HepG2 (cell line): ENCODE data around the gene DGCR2. TPM values are rescaled to one million over a fixed set of nuclear protein-coding genes. Genes with fewer than 3 reads are reported as not detected.

Experiments
- ATAC-seq: fragments of 200-7000 bp; cut with Tn5 transposase; 3 replicates; pipeline ENCODE4 v1.9.1; 2020; ENCODE audit warnings: mild to moderate bottlenecking, moderate library complexity
- BruUV-seq: library from RNA; stranded (reverse); fragments of 400-500 nt; replicated peaks from 2 replicates; lab custom pipeline; 2021; lab: Mats Ljungman, UMichigan
- CTCF ChIA-PET: fragments of 300-600 bp; formaldehyde crosslinking; extraction: SDS; loops from one replicate; lab custom pipeline; 2021; ENCODE audit warnings: low total read pairs, inconsistent platforms, low intra/inter-chr PET ratio; lab: Yijun Ruan, JAX
- POLR2A ChIA-PET: fragments of 350-600 bp; sonication (Branson Sonifier 250); formaldehyde crosslinking; loops from one replicate; lab custom pipeline; 2020; ENCODE audit warnings: antibody characterized with exemption, inconsistent platforms; lab: Yijun Ruan, JAX
- DNase-seq: peaks from one replicate; pipeline ENCODE4 v3.0.0-alpha.2; 2015; ENCODE audit warnings: low spot score
- FAIRE-seq: peaks from 3 replicates; lab custom pipeline; 2011; peaks lifted over from hg19 to GRCh38; lab: Jason Lieb, UNC
- H2AFZ ChIP-seq: one replicate; pipeline ENCODE4 v1.6.1; 2011; ENCODE audit warnings: low read length, inconsistent platforms
- H3K27ac ChIP-seq: fragments of 300-600 bp; 3 replicates; pipeline ENCODE4 v1.8.0; 2011; ENCODE audit warnings: mixed run types, mild to moderate bottlenecking, mixed read lengths, low read length, inconsistent platforms; ENCODE audit not compliant: insufficient read depth; ENCODE audit errors: extremely low read length
- H3K27me3 ChIP-seq, 2 experiments: fragments of 200-600 bp in 1 of 2; 2 replicates in 1 of 2; 3 replicates in 1 of 2; pipeline versions ENCODE4 v1.6.0 to v1.8.0; 2011; ENCODE audit warnings: low read length in 2 of 2, mild to moderate bottlenecking in 2 of 2, moderate library complexity in 2 of 2, inconsistent platforms in 1 of 2; ENCODE audit not compliant: insufficient read depth in 2 of 2, control insufficient read depth in 1 of 2
- H3K36me3 ChIP-seq, 2 experiments: fragments of 200-600 bp in 1 of 2; replicated peaks in 1 of 2; 2 replicates in 1 of 2; 3 replicates in 1 of 2; pipeline versions ENCODE4 v1.5.1 to v1.8.0; 2011; ENCODE audit warnings: low read length in 2 of 2, inconsistent platforms in 1 of 2; ENCODE audit not compliant: insufficient read depth in 2 of 2, control insufficient read depth in 1 of 2
- H3K4me1 ChIP-seq: 2 replicates; pipeline ENCODE4 v1.5.1; 2012; ENCODE audit warnings: low read length, inconsistent platforms; ENCODE audit not compliant: insufficient read depth
- H3K4me2 ChIP-seq: 2 replicates; pipeline ENCODE4 v1.6.0; 2011; ENCODE audit warnings: low read depth, low read length, inconsistent platforms
- H3K4me3 ChIP-seq, 3 experiments: fragments of 200-600 bp in 1 of 3; sonication (generic), shearing (Covaris generic) in 1 of 3; replicated peaks in 1 of 3; 2 replicates each; pipeline ENCODE4 v1.5.1; 2011 to 2016; ENCODE audit warnings: low read length in 3 of 3, inconsistent platforms in 2 of 3, low read depth in 2 of 3, mild to moderate bottlenecking in 2 of 3, control low read depth in 1 of 3, mixed read lengths in 1 of 3; ENCODE audit not compliant: insufficient read depth in 1 of 3
- H3K79me2 ChIP-seq: one replicate; pipeline ENCODE4 v1.6.1; 2011; ENCODE audit warnings: low read length, inconsistent platforms; ENCODE audit not compliant: insufficient read depth
- H3K9ac ChIP-seq: 2 replicates; pipeline ENCODE4 v1.6.0; 2011; ENCODE audit warnings: mild to moderate bottlenecking, low read depth, low read length, inconsistent platforms; ENCODE audit not compliant: insufficient read depth
- H3K9me3 ChIP-seq: 2 replicates; pipeline ENCODE4 v1.5.1; 2012; ENCODE audit warnings: mild to moderate bottlenecking, low read length
- H4K20me1 ChIP-seq: 2 replicates; pipeline ENCODE4 v1.6.0; 2011; ENCODE audit warnings: inconsistent platforms, mild to moderate bottlenecking, low read length, moderate library complexity; ENCODE audit not compliant: insufficient read depth
- AKNA ChIP-seq: sonication (generic); formaldehyde crosslinking; IDR thresholded peaks from 2 replicates; pipeline ENCODE4 v1.4.0; 2020; ENCODE audit warnings: missing genetic modification reagents, borderline replicate concordance
- ASH2L ChIP-seq: fragments of 300-600, 200-600 bp; sonication (generic); IDR thresholded peaks from 2 replicates; pipeline ENCODE4 v1.7.0; 2017; ENCODE audit warnings: low read depth, mild to moderate bottlenecking, moderate library complexity, mixed read lengths, low read length; ENCODE audit not compliant: insufficient read length
- MED13 ChIP-seq: sonication (generic); formaldehyde crosslinking; IDR thresholded peaks from 2 replicates; pipeline ENCODE4 v1.5.0; 2020; ENCODE audit warnings: missing genetic modification reagents
- MNT ChIP-seq: fragments of 450-650 bp; IDR thresholded peaks from 2 replicates; pipeline ENCODE4 v1.6.1; 2016
- MXD4 ChIP-seq: IDR thresholded peaks from 2 replicates; pipeline ENCODE4 v1.6.1; 2016; ENCODE audit warnings: mild to moderate bottlenecking, missing biosample characterization, missing genetic modification reagents
- PAX8 ChIP-seq: sonication (generic); formaldehyde crosslinking; IDR thresholded peaks from 2 replicates; pipeline ENCODE4 v1.8.0; 2022; ENCODE audit warnings: mild to moderate bottlenecking, missing genetic modification reagents, borderline replicate concordance
- PTBP1 ChIP-seq: fragments of 200-400 bp; formaldehyde crosslinking; IDR thresholded peaks from 2 replicates; pipeline ENCODE4 v1.6.1; 2018; ENCODE audit warnings: low read length, low read depth; ENCODE audit not compliant: poor library complexity, severe bottlenecking
- SNAPC2 ChIP-seq: sonication (generic); formaldehyde crosslinking; IDR thresholded peaks from 2 replicates; pipeline ENCODE4 v1.8.1; 2022; ENCODE audit warnings: mild to moderate bottlenecking, missing genetic modification reagents
- ZBTB8A ChIP-seq: sonication (generic); formaldehyde crosslinking; IDR thresholded peaks from 2 replicates; pipeline ENCODE4 v1.4.0; 2020; ENCODE audit warnings: mild to moderate bottlenecking, low read depth, missing genetic modification reagents, borderline replicate concordance
- ZNF234 ChIP-seq: sonication (generic); formaldehyde crosslinking; conservative IDR thresholded peaks from 2 replicates; pipeline ENCODE4 v1.5.1; 2020; ENCODE audit warnings: mild to moderate bottlenecking, missing genetic modification reagents
- ZNF253 ChIP-seq: sonication (generic); formaldehyde crosslinking; IDR thresholded peaks from 2 replicates; pipeline ENCODE4 v1.8.0; 2022; ENCODE audit warnings: mild to moderate bottlenecking, missing genetic modification reagents, borderline replicate concordance
- ZNF431 ChIP-seq: sonication (generic); formaldehyde crosslinking; IDR thresholded peaks from 2 replicates; pipeline ENCODE4 v1.9.0; 2022; ENCODE audit warnings: missing genetic modification reagents, low read depth, mild to moderate bottlenecking, borderline replicate concordance
- ZNF446 ChIP-seq: sonication (generic); formaldehyde crosslinking; IDR thresholded peaks from 2 replicates; pipeline ENCODE4 v1.5.0; 2020; ENCODE audit warnings: mild to moderate bottlenecking, missing genetic modification reagents
- ZNF496 ChIP-seq: sonication (generic); formaldehyde crosslinking; IDR thresholded peaks from 2 replicates; pipeline ENCODE4 v1.8.1; 2023; ENCODE audit warnings: mild to moderate bottlenecking, moderate library complexity, missing genetic modification reagents; ENCODE audit not compliant: insufficient replicate concordance
- WGBS: methylation state at CpG from one replicate; pipeline ENCODE4 v1.1.6; 2017; ENCODE audit warnings: low lambda C conversion rate; 5-methylcytosine and 5-hydroxymethylcytosine counted together
- in situ Hi-C: cut with HindIII; loops from 2 replicates; pipeline ENCODE4 v1.10.0; 2017; ENCODE audit warnings: low pct_unique_long_range_greater_than_20kb; ENCODE audit not compliant: extremely low pct_ligation_motif_present
- intact Hi-C: fragments of 100-400 bp; cut with micrococcal nuclease; formaldehyde crosslinking; loops from one replicate; pipeline ENCODE4 v1.10.0; 2022; ENCODE audit not compliant: unreplicated experiment
- polyA plus RNA-seq, 8 experiments: library from polyadenylated mRNA; depleted of rRNA in 3 of 8; stranded (reverse) in 7 of 8; unstranded in 1 of 8; fragments of >200 nt; fragmentation: Illumina TruSeq in 4 of 8; extraction: Trizol in 4 of 8; gene quantifications; 2 replicates each; pipeline versions ENCODE4 v1.2.1 to v1.2.3, GENCODE V29; 2011 to 2016; ENCODE audit warnings: low read depth in 4 of 8, missing spikeins in 1 of 8, mixed read lengths in 1 of 8; ENCODE audit not compliant: insufficient read depth in 1 of 8
- total RNA-seq, 5 experiments: library from RNA; depleted of rRNA; stranded (reverse); fragments of >200 nt; fragmentation: Illumina TruSeq; extraction: Trizol; gene quantifications; 2 replicates each; pipeline ENCODE4 v1.2.3, GENCODE V29; 2016; ENCODE audit warnings: low read depth in 1 of 5

Gene DGCR2
- total and polyA plus RNA-seq, 2 of the 13 experiments (the other 11 are each of a cell fraction or from before 2014, with no cell fraction given), result 23.1 to 35.3 TPM

GRCh38 chr22:18992543-18993198, 129.5 kb downstream of the DGCR2 start:
- Histone ChIP-seq H3K27ac (no peak overlapping the region), H3K4me1 (peaks cover 20% of the 10 kb centered on the region), H4K20me1 (no peaks in the 10 kb centered on the region), H3K4me3 (no peak overlapping the region), H3K27me3 (peaks cover 5 to 29% of the 10 kb centered on the region in 2 experiments; a peak in 4 of 5 replicates), H2AFZ (no peak overlapping the region), H3K36me3 (no peaks in the 10 kb centered on the region), H3K4me2 (no peak overlapping the region), H3K9me3 (no peaks in the 10 kb centered on the region), H3K9ac (no peak overlapping the region), H3K79me2 (no peaks in the 10 kb centered on the region)
- FAIRE-seq, result no peak
- POLR2A ChIA-PET, result no interaction called here
- WGBS, result 76% methylated on average over 7 of the region's 10 CpGs
- no TSS peak for BruUV-seq
- CTCF ChIA-PET, result no interaction called here
- no peak for DNase-seq
- intact Hi-C loops (no loop called here), in situ Hi-C loops (no loop called here)
- TF ChIP-seq AKNA (CRISPR knock-in tag), result no peak
- no peak for TF ChIP-seq PAX8
- TF ChIP-seq SNAPC2, result no peak
- no peak for TF ChIP-seq ZNF496 (CRISPR knock-in tag)
- no peak for TF ChIP-seq ZNF253
- no peak for TF ChIP-seq ZBTB8A (CRISPR knock-in tag)
- no peak for TF ChIP-seq MXD4 (CRISPR knock-in tag)
- TF ChIP-seq ZNF446 (CRISPR knock-in tag), result no peak
- TF ChIP-seq ZNF431 (CRISPR knock-in tag), result no peak
- no peak for TF ChIP-seq ZNF234 (CRISPR knock-in tag)
- no peak for TF ChIP-seq ASH2L
- no peak for TF ChIP-seq PTBP1
- TF ChIP-seq MED13 (CRISPR knock-in tag), result no peak
- TF ChIP-seq MNT, result no peak
- no peak for ATAC-seq
